GM21528 (cell line): ENCODE data around the gene CD72.

Source experiments
- ATAC-seq: cut with Tn5 transposase; IDR thresholded peaks from one replicate; pipeline ENCODE4 v1.9.1; 2021; ENCODE audit warnings: mild to moderate bottlenecking, moderate library complexity; ENCODE audit not compliant: unreplicated experiment, low FRiP score

The CD72 gene, protein sequence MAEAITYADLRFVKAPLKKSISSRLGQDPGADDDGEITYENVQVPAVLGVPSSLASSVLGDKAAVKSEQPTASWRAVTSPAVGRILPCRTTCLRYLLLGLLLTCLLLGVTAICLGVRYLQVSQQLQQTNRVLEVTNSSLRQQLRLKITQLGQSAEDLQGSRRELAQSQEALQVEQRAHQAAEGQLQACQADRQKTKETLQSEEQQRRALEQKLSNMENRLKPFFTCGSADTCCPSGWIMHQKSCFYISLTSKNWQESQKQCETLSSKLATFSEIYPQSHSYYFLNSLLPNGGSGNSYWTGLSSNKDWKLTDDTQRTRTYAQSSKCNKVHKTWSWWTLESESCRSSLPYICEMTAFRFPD

DNA sequence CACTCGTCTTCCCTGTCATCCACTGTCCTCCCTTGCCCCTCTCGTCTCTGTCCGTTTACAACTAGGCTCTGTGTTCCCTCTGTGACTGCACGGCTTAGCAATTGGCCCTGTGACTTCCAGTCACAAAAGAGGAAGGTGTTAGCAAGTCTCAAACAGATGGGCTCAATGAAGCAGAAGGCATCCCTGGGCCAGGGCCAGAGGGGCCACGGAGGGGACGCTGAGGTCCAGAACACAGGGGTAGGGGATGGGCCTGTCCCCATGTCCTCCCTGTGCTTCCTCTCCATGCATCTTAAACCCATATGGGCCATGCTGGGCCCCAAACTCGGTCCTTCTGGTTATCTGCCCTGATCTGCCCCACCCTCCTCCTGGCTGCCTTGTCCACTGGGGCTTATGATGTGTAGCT is at the start of gene CD72:
CD72 (minus strand) TSS at position 89 of the 403 bp plus-strand sequence. CDS start 110 bp downstream, outside the sequence.
- no peak for ATAC-seq

- no peak for ATAC-seq
Measured at GRCh38 chr9:35667939-35668338, 49.7 kb upstream of the CD72 start.

- ATAC-seq: no peak
Measured at GRCh38 chr9:35666549-35666948, 48.3 kb upstream of the CD72 start.

- ATAC-seq: no peak
Measured at GRCh38 chr9:35666045-35666444, 47.8 kb upstream of the CD72 start.

GRCh38 chr9:35665471-35665818 is 47.2 kb upstream of the CD72 start:
- ATAC-seq: no peak

DNA sequence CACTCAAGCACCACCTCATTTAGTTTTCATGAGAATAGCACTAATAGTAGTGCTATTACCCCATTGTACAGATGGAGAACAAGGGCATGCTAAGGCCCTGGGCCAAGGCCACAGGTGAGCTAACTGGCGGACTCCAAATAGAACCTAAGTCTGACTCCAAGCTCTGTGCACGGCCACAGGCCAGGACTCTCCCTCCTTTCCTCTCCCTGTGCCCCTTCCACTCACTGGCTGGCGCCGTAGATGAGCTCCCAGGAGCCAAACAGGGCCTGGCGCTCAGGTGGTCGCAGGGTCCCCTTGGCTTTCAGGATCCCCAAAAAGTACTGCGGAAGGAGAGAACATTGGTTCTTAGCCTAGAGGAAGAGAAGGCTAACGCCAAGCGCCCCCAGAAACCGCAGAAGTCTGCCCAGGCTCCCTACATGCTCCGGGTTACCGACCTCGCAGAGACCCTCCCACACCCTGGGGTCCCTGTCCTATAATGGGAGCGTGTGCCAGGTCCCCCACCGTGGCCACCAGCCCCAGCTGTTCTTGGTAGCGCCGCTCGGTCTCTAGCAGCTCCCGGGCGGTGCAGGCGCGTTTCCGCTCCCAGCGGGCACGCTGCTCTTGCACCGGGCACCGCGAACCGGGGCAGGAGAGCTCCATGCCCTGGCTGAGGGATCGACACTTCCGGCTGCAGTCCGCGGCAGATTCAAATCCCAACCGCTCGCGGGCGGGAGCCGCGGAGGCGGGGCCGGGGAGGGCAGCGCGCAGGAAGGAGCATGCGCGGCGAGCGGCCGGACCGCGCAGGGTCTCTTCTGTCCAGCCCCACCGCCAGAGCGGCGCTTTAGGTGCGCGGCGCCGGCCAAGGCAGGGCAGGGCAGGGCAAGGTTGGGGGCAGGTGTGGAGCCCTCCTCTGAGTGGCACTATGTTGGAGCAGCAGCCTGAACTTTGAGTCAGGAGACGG is 46.6 kb upstream of the CD72 start, which contains the start of gene ARHGEF39:
ARHGEF39 (minus strand) TSS at position 665 of the 940 bp plus-strand sequence; CDS start at position 639, 26 bp downstream.
- peak; percentile 55 for ATAC-seq

DNA sequence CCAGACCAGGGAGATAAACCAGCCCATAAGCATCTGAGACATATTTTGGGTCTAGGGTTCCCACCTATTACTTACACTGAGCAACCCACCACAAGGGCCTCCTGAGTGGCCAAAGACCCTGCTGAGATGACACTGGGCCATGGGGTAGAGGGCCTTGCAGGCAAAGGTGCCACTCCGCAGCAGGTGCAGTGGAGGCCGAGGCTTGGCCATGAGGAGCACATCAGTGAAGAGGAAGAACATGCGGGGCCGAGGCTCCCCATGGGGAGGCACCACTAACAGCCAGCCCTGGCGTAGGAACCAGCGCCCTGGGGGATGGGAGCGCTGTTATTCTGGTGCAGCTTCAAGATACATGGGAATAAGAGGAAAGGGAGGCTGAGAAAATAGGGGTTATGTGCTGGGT is 44.2 kb upstream of the CD72 start:
- ATAC-seq: no peak

- ATAC-seq: no peak
Measured at GRCh38 chr9:35661756-35662350, 43.6 kb upstream of the CD72 start.

DNA sequence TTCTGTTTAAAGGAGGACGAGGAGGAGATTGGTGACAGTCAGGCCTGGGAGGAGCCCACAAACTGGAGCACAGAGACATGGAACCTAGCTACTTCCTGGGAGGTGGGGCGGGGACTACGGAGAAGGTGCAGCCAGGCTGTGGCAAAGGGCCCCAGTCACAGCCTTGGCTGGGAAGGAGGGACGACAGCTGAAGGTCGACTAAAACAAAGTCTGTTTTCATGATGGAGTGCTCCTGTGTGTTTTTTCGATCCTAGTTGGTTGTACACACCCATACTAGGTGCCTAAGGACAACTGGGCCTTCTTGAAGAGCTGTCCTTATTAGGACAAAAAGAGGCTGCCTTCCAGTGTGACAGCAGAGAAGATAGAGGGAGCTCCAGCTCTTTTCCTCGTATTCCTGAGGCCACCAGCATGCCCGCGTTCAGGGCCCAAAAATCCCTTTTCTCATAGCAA is 42.8 kb upstream of the CD72 start:
- ATAC-seq: no peak

GRCh38 chr9:35659340-35659739 is 41.1 kb upstream of the CD72 start:
- no peak for ATAC-seq

- peak; percentile 0 for ATAC-seq
Measured at GRCh38 chr9:35658968-35659220, 40.7 kb upstream of the CD72 start.

DNA sequence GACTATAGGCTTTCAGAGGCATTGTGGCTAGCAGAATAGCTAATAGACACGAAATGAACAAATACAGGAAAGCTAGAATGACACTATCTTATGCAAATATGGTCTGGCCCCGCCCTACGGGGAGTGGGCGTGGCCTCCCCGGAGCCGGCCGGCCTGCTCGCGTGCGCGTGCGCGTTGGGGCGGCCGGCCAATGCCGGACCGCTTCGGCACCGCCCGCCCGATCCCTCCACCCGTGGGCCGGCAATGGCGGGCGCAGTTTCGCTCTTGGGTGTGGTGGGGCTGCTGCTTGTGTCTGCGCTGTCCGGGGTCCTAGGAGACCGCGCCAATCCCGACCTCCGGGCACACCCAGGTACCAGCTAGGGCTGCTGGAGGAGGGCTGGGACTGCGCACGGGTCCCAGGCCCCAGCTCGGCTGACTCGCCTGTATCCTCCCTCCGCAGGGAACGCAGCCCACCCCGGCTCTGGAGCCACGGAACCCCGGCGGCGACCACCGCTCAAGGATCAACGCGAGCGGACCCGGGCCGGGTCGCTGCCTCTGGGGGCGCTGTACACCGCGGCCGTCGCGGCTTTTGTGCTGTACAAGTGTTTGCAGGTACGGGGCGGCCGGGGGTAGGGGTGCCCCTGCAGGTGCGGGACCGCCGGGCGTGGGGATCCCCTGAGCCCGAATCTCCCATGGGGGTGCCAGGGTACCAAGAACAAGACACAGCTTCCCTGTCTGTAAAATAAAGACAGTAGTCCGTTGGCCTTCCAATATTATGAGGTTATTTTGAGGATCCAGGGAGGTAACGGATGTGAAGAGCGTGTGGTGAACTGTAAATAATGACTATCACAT is 40.1 kb upstream of the CD72 start, which contains the start of gene CCDC107:
CCDC107 (plus strand) TSS at position 156 of the 831 bp plus-strand sequence; CDS start at position 244, 88 bp downstream.
- peak; percentile 54 for ATAC-seq

DNA sequence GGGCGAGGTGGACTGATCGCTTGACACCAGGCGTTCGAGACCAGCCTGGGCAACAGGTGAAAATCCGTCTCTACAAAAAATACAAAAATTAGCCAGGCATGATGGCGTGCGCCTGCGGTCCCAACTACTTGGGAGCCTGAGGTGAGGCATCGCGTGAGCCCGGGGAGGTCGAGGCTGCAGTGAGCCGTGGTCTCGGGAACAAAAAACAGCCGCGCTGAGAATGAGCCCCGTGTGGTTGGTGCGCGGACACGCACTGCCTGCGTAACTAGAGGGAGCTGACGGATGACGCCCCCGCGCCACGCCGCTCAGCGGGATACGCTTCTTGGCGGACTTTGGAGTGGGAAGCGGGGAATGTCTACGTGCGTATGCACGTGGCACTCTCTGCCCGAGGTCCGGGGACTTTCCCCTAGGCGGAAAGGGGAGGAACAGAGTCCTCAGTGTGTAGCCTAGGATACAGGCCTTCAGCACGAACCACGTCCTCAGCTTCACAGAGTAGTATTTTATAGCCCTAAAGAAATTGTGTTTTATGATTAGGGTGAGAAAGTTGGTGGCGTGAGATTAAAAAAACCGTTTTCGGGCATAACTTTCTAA is 39.4 kb upstream of the CD72 start, which contains the start of gene RMRP:
RMRP (minus strand) TSS at position 474 of the 591 bp plus-strand sequence.
- ATAC-seq: peak; percentile 86

DNA sequence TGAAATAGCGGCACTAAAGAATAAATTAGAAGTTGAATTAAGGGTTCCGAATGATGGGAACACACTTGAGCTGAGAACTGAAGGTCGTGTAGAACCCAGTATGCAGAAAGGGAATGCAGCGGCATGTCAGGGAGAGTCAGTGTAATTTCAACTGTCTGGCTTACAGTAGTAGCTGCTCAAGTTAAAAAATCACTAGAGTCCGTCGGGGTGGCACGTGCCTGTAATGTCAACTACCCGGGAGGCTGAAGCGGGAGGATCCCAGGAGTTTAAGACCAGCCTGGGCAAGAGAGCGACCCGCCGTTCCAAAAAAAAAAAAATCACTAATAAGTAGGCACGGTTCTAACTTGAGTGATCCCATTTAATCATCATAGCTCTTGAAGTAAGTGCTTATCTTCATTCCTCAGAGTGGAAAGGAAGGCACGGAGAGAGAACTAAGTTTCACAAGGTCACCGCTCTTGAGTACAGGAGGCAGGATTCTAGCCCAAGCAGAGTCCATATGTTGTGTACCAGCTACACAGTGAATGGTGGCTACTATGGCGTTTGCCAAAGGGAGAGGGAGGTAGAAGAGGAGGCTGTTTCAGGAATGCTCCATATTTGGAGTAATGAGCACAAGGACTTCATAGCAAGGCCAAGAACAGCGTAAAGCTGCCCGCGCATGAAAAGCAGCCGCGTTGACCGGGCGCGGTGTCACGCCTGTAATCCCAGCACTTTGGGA is 38.8 kb upstream of the CD72 start:
- no peak for ATAC-seq

- ATAC-seq: no peak
Measured at GRCh38 chr9:35656348-35656747, 38.1 kb upstream of the CD72 start.

- ATAC-seq: no peak
Measured at GRCh38 chr9:35653611-35654010, 35.4 kb upstream of the CD72 start.

DNA sequence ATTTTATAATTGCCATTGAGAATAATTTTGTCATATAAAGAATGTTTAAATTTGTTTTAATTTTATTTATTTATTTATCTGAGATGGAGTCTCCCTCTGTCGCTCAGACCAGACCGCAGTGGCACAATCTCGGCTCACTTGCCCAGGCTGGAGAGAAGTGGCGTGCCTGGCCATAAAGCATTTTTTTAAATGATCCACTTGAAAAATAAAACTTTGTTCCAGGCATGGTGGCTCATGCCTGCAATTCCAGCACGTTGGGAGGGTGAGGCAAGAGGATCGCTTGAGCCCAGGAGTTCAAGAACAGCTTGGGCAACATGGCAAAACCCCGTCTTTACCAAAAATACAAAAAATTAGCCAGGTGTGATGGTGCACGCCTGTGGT is 34.6 kb upstream of the CD72 start:
- ATAC-seq: no peak

- ATAC-seq: no peak
Measured at GRCh38 chr9:35651956-35652828, 34.0 kb upstream of the CD72 start.
